OCI-LY7 (cell line): ENCODE results near the gene TMPRSS3. TPM values are rescaled to one million over a fixed set of nuclear protein-coding genes. Genes with fewer than 3 reads are reported as not detected.

ENCODE experiments used
- BruUV-seq: library from RNA; stranded (reverse); fragments of 400-500 nt; replicated peaks from 2 replicates; lab custom pipeline; 2021; lab: Mats Ljungman, UMichigan
- CTCF ChIA-PET: fragments of 300-600 bp; sonication (Branson Sonifier 250); formaldehyde crosslinking; loops from one replicate; lab custom pipeline; 2022; ENCODE audit warnings: antibody characterized with exemption; ENCODE audit not compliant: unreplicated experiment; lab: Charles Lee
- POLR2A ChIA-PET: fragments of 300-600 bp; sonication (Branson Sonifier 250); formaldehyde crosslinking; loops from one replicate; lab custom pipeline; 2022; ENCODE audit warnings: antibody characterized with exemption; lab: Charles Lee
- DNase-seq: peaks from one replicate; pipeline ENCODE4 v3.0.0-alpha.2; 2015; ENCODE audit warnings: low spot score
- H2AFZ ChIP-seq: fragments of 200-600 bp; sonication (generic), shearing (Covaris generic); 2 replicates; pipeline ENCODE4 v1.6.1; 2014; ENCODE audit warnings: mild to moderate bottlenecking, antibody characterized with exemption, low read length, moderate library complexity
- H3K27ac ChIP-seq: fragments of 200-600 bp; sonication (generic); 2 replicates; pipeline ENCODE4 v1.5.1; 2014; ENCODE audit warnings: mixed run types, low read depth, mild to moderate bottlenecking, moderate library complexity, low read length, inconsistent platforms; ENCODE audit not compliant: poor library complexity, severe bottlenecking
- H3K36me3 ChIP-seq: fragments of 200-600 bp; sonication (generic); 2 replicates; pipeline ENCODE4 v1.6.1; 2014; ENCODE audit warnings: mild to moderate bottlenecking, antibody characterized with exemption, low read length, moderate library complexity, mixed read lengths; ENCODE audit not compliant: insufficient read depth
- H3K4me1 ChIP-seq: fragments of 200-600 bp; sonication (generic); 2 replicates; pipeline ENCODE4 v1.5.1; 2014; ENCODE audit warnings: mild to moderate bottlenecking, low read length; ENCODE audit not compliant: insufficient read depth, poor library complexity, severe bottlenecking
- H3K4me2 ChIP-seq: fragments of 200-600 bp; sonication (generic); 2 replicates; pipeline ENCODE4 v1.6.1; 2014; ENCODE audit warnings: mild to moderate bottlenecking, low read length
- H3K4me3 ChIP-seq: fragments of 200-600 bp; sonication (generic); 2 replicates; pipeline ENCODE4 v1.5.1; 2014; ENCODE audit warnings: mild to moderate bottlenecking, low read depth, low read length; ENCODE audit not compliant: poor library complexity, severe bottlenecking
- H3K79me2 ChIP-seq: fragments of 200-600 bp; sonication (generic); 2 replicates; pipeline ENCODE4 v1.6.1; 2016; ENCODE audit warnings: low read depth, mild to moderate bottlenecking, low read length, moderate library complexity, mixed read lengths; ENCODE audit not compliant: insufficient read depth
- H3K9me2 ChIP-seq: fragments of 200-600 bp; sonication (generic); 2 replicates; pipeline ENCODE4 v1.6.1; 2016; ENCODE audit warnings: mild to moderate bottlenecking, low read length, mixed read lengths; ENCODE audit not compliant: insufficient read depth
- H3K9me3 ChIP-seq: fragments of 200-600 bp; sonication (generic); 2 replicates; pipeline ENCODE4 v1.6.1; 2014; ENCODE audit warnings: mild to moderate bottlenecking, mixed run types, low read length, mixed read lengths
- H4K20me1 ChIP-seq: fragments of 200-600 bp; sonication (generic); 2 replicates; pipeline ENCODE4 v1.6.1; 2014; ENCODE audit warnings: mild to moderate bottlenecking, antibody characterized with exemption, low read length, moderate library complexity, mixed read lengths; ENCODE audit not compliant: insufficient read depth
- EZH2phosphoT487 ChIP-seq: fragments of 200-600 bp; sonication (generic); IDR thresholded peaks from 2 replicates; pipeline ENCODE4 v1.6.1; 2018; ENCODE audit warnings: low read depth, borderline replicate concordance, mild to moderate bottlenecking, mixed run types, antibody characterized with exemption, low read length, moderate library complexity, mixed read lengths
- intact Hi-C: fragments of 100-400 bp; cut with micrococcal nuclease; formaldehyde crosslinking; loops from one replicate; pipeline ENCODE4 v1.10.0; 2022; ENCODE audit not compliant: unreplicated experiment
- total RNA-seq, 2 experiments: library from RNA; depleted of rRNA in 1 of 2; stranded (reverse); fragments of >200 nt in 1 of 2; shearing (Covaris generic) in 1 of 2; gene quantifications; 2 replicates each; pipeline ENCODE4 v1.2.3, GENCODE V29; 2014 to 2022
- TF ChIP-seq, protein P1 (sequence below): fragments of 200-600 bp; sonication (generic); conservative IDR thresholded peaks from 2 replicates; pipeline ENCODE4 v1.5.1; 2014; ENCODE audit warnings: mild to moderate bottlenecking, antibody characterized with exemption, low read length, moderate library complexity, mixed read lengths

Gene TMPRSS3
- total RNA-seq, 2 experiments from 2014 or later: not detected

DNA sequence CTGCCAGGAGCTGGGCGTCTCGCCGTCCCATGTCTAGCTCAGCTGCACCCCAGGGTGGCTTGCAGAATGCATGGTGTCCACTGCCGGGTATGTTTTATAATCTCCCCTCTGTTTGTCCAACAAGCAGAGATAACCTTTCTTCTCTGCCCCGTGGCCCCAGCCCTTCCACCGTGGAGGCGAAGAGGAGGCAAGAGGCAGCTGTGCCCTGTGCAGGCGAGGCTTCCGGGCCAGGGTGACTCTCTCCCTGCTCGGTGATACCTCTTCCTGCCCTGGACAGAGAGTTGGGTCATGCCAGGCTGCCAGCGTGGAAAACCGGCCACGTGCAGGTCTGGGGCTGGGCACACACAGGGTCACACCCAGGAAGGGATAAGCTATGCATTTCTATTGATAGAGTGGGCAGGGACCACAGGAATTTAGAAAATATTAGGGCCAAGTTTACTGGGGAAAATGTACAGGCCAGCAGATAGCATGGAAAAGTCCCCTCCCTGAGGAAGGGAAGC is 44.9 kb downstream of the TMPRSS3 start, which contains the start of gene TFF2:
TSS of gene TFF2 (minus strand) at position 68 of the 500 bp plus-strand sequence. CDS start at position 31, 37 bp downstream.
- CTCF ChIA-PET: no interaction called here
- intact Hi-C loops: no loop called here
- no peaks in the 10 kb centered on the region for H3K9me2 ChIP-seq
- H3K4me3 ChIP-seq: no peak within 1 kb of the TSS
- no peak for TF ChIP-seq EZH2phosphoT487
- TF ChIP-seq, protein P1, sequence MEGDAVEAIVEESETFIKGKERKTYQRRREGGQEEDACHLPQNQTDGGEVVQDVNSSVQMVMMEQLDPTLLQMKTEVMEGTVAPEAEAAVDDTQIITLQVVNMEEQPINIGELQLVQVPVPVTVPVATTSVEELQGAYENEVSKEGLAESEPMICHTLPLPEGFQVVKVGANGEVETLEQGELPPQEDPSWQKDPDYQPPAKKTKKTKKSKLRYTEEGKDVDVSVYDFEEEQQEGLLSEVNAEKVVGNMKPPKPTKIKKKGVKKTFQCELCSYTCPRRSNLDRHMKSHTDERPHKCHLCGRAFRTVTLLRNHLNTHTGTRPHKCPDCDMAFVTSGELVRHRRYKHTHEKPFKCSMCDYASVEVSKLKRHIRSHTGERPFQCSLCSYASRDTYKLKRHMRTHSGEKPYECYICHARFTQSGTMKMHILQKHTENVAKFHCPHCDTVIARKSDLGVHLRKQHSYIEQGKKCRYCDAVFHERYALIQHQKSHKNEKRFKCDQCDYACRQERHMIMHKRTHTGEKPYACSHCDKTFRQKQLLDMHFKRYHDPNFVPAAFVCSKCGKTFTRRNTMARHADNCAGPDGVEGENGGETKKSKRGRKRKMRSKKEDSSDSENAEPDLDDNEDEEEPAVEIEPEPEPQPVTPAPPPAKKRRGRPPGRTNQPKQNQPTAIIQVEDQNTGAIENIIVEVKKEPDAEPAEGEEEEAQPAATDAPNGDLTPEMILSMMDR: no peak
- H4K20me1 ChIP-seq: no peaks in the 10 kb centered on the region
- no peak within 1 kb of the TSS for H3K4me2 ChIP-seq
- H3K79me2 ChIP-seq: no peaks in the 10 kb centered on the region
- H3K4me1 ChIP-seq: no peaks in the 10 kb centered on the region
- BruUV-seq: no TSS peak
- no peaks in the 10 kb centered on the region for H3K36me3 ChIP-seq
- peaks cover 4% of the 10 kb centered on the region; the same call in 1 of the 2 replicates for H3K9me3 ChIP-seq
- no peak within 1 kb of the TSS for H3K27ac ChIP-seq
- POLR2A ChIA-PET: no interaction called here
- DNase-seq: no peak
- H2AFZ ChIP-seq: no peak within 1 kb of the TSS

DNA sequence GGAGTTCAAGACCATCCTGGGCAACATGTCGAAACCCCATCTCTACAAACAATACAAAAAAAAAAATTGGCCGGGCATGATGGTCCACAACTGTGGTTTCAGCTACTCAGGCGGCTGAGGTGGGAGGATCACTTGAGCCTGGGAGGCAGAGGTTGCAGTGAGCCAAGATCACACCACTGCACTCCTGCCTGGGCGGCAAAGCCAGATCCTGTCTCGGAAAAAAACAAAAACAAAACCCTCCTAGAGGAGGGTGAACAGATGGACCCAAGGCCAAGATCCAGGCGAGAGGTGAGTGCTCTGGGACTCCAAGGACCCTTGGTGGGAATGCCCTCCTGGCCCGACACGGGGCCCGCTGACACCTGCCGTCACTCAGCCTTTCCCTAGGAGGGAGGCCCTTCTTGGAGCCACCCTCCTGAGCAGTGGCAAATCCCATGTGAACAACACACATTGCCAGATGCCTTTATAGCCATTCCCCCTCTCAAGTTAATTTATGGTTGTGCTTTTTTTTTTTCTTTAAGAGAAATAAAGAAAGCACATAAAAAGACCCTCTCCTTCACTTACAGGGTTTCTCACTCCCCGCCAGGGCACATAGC is 45.4 kb downstream of the TMPRSS3 start:
- no peaks in the 10 kb centered on the region for H3K79me2 ChIP-seq
- no peak overlapping the region for H3K4me3 ChIP-seq
- H2AFZ ChIP-seq: no peak overlapping the region
- ChIA-PET CTCF (no interaction called here), POLR2A (no interaction called here)
- no TSS peak for BruUV-seq
- no peaks in the 10 kb centered on the region for H3K4me1 ChIP-seq
- H3K4me2 ChIP-seq: no peak overlapping the region
- no peak for TF ChIP-seq EZH2phosphoT487
- TF ChIP-seq, protein P1: no peak
- no peak overlapping the region for H3K27ac ChIP-seq
- H3K9me2 ChIP-seq: no peaks in the 10 kb centered on the region
- no peaks in the 10 kb centered on the region for H3K36me3 ChIP-seq
- no peaks in the 10 kb centered on the region for H4K20me1 ChIP-seq
- intact Hi-C loops: no loop called here
- DNase-seq: no peak
- peaks cover 4% of the 10 kb centered on the region; the same call in 1 of the 2 replicates for H3K9me3 ChIP-seq
